ENCODE measurements around the gene SNED1.

Gene SNED1

GRCh38 chr2:240986787-240987411 is 11.5 kb upstream of the SNED1 start:
- Histone ChIP-seq H4K20me1 (ENCODE audit: insufficient read depth, low read length, poor library complexity, severe bottlenecking) (no peaks in the 10 kb centered on the region), H3K4me3 (ENCODE audit: low read length, poor library complexity, severe bottlenecking) (no peak overlapping the region), H3F3A (ENCODE audit: low read depth) (no peaks in the 10 kb centered on the region), H3K36me3 (ENCODE audit: insufficient read depth, low read length) (no peaks in the 10 kb centered on the region), H3K9me3 (ENCODE audit: insufficient read depth, low read depth, low read length) (peaks cover 3% of the 10 kb centered on the region; the same call in 1 of the 2 replicates), H3K27me3 (ENCODE audit: insufficient read depth, low read length, poor library complexity, severe bottlenecking) (no peaks in the 10 kb centered on the region), H3K4me1 (ENCODE audit: insufficient read depth, low read length, poor library complexity, severe bottlenecking) (no peaks in the 10 kb centered on the region), H2AFZ (ENCODE audit: low read length) (no peak overlapping the region), H3K4me2 (ENCODE audit: low read depth, low read length, poor library complexity, severe bottlenecking) (no peak overlapping the region), H3K9ac (ENCODE audit: low read depth, low read length, poor library complexity, severe bottlenecking) (no peak overlapping the region), H3K79me2 (ENCODE audit: insufficient read depth, low read length) (no peaks in the 10 kb centered on the region), H3K9me2 (replicated peaks; ENCODE audit: low read depth, low read length) (no peaks in the 10 kb centered on the region)
- no peak for TF ChIP-seq CTCF (conservative IDR thresholded peaks at IDR 0.05; ENCODE audit: low read length)
- TF ChIP-seq EZH2phosphoT487 (IDR thresholded peaks at IDR 0.05; ENCODE audit: borderline replicate concordance) = no peak

DNA sequence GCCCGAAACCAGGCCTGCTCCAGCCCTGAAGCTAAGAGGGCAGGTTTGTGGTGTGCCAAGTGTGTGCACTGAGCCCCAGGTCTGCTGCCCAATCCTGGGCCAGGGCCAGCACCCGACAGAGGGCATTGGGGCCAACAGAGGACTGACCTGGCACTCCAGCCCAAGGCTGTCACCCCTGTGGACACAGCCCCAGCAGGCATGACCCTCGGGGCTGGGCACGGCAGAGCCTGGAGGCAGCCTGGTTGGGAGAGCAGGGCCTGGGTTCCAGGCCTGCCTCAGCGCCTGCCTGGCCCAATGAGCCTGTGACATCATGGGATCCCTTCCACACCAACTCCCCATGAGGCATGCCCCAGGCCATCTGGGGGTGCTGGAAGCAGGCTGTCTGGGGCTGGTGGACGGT is 10.8 kb upstream of the SNED1 start:
- no peaks in the 10 kb centered on the region for H3K4me1 ChIP-seq (ENCODE audit: insufficient read depth, low read length, poor library complexity, severe bottlenecking)
- H3K9me3 ChIP-seq (ENCODE audit: insufficient read depth, low read depth, low read length) = peaks cover 3% of the 10 kb centered on the region; the same call in 1 of the 2 replicates
- no peaks in the 10 kb centered on the region for H3K27me3 ChIP-seq (ENCODE audit: insufficient read depth, low read length, poor library complexity, severe bottlenecking)
- H3K79me2 ChIP-seq (ENCODE audit: insufficient read depth, low read length) = no peaks in the 10 kb centered on the region
- no peaks in the 10 kb centered on the region for H3K36me3 ChIP-seq (ENCODE audit: insufficient read depth, low read length)
- H2AFZ ChIP-seq (ENCODE audit: low read length) = no peak overlapping the region
- no peak overlapping the region for H3K4me2 ChIP-seq (ENCODE audit: low read depth, low read length, poor library complexity, severe bottlenecking)
- no peak overlapping the region for H3K4me3 ChIP-seq (ENCODE audit: low read length, poor library complexity, severe bottlenecking)
- no peaks in the 10 kb centered on the region for H3F3A ChIP-seq (ENCODE audit: low read depth)
- no peak overlapping the region for H3K9ac ChIP-seq (ENCODE audit: low read depth, low read length, poor library complexity, severe bottlenecking)
- TF ChIP-seq CTCF (conservative IDR thresholded peaks at IDR 0.05; ENCODE audit: low read length) (no peak), EZH2phosphoT487 (IDR thresholded peaks at IDR 0.05; ENCODE audit: borderline replicate concordance) (no peak)
- H3K9me2 ChIP-seq (replicated peaks; ENCODE audit: low read depth, low read length) = no peaks in the 10 kb centered on the region
- H4K20me1 ChIP-seq (ENCODE audit: insufficient read depth, low read length, poor library complexity, severe bottlenecking) = no peaks in the 10 kb centered on the region

- H3K9ac ChIP-seq (ENCODE audit: low read depth, low read length, poor library complexity, severe bottlenecking) = no peak overlapping the region
Observed at GRCh38 chr2:240988146-240988545, 10.3 kb upstream of the SNED1 start.

More at GRCh38 chr2:240988146-240988545, 10.3 kb upstream of the SNED1 start:
- no peaks in the 10 kb centered on the region for H4K20me1 ChIP-seq (ENCODE audit: insufficient read depth, low read length, poor library complexity, severe bottlenecking)
- no peaks in the 10 kb centered on the region for H3K4me1 ChIP-seq (ENCODE audit: insufficient read depth, low read length, poor library complexity, severe bottlenecking)
- H3K79me2 ChIP-seq (ENCODE audit: insufficient read depth, low read length) = no peaks in the 10 kb centered on the region
- H3K9me3 ChIP-seq (ENCODE audit: insufficient read depth, low read depth, low read length) = peaks cover 3% of the 10 kb centered on the region; the same call in 1 of the 2 replicates
- no peaks in the 10 kb centered on the region for H3K9me2 ChIP-seq (replicated peaks; ENCODE audit: low read depth, low read length)
- TF ChIP-seq EZH2phosphoT487 (IDR thresholded peaks at IDR 0.05; ENCODE audit: borderline replicate concordance) (no peak), CTCF (conservative IDR thresholded peaks at IDR 0.05; ENCODE audit: low read length) (no peak)
- H3K4me2 ChIP-seq (ENCODE audit: low read depth, low read length, poor library complexity, severe bottlenecking) = no peak overlapping the region
- no peaks in the 10 kb centered on the region for H3F3A ChIP-seq (ENCODE audit: low read depth)
- H3K36me3 ChIP-seq (ENCODE audit: insufficient read depth, low read length) = no peaks in the 10 kb centered on the region
- no peak overlapping the region for H3K4me3 ChIP-seq (ENCODE audit: low read length, poor library complexity, severe bottlenecking)
- H3K27me3 ChIP-seq (ENCODE audit: insufficient read depth, low read length, poor library complexity, severe bottlenecking) = no peaks in the 10 kb centered on the region
- no peak overlapping the region for H2AFZ ChIP-seq (ENCODE audit: low read length)

All from Loucy (cell line).